Activated T-cell treated with anti-CD3 and anti-CD28 coated beads for 1 hour (primary cell): ENCODE results near the gene SHC4.
"Not testable (repeated sequence)": the region's sequence is repeated elsewhere in the genome, so short reads cannot be mapped to it uniquely, and the experiment has no call there.

ENCODE experiments used
- DNase-seq: peaks from one replicate; pipeline ENCODE4 v3.0.0-alpha.2; 2020; ENCODE audit warnings: low read depth

SHC4 gene

GRCh38 chr15:48963524-48964113 is at the start of gene SHC4:
Gene SHC4 (minus strand): TSS chr15:48963919. CDS start chr15:48963015, 904 bp downstream.
- DNase-seq, result no peak

DNA sequence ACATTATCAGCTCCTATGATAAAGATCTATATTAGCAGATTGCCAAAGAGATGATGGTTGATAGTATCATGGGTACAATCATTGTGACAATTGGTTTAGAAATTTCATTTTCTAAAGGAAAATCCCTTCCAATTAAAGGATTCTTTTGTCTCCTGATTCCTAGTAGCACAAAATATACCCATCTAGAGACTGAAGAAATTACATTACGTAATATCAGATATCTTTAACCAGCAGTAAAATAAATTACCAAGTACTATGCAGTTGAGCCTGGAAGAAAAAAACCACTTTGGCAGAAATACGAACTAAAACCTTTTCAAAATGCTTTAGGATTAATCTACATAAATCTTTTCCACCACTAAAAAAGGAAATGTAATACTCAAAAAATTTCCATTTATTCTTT is 35.6 kb upstream of the SHC4 start:
- DNase-seq, result no peak

- DNase-seq, result no peak
These were observed 32.6 kb upstream of the SHC4 start for GRCh38 chr15:48996276-48996675.

DNA sequence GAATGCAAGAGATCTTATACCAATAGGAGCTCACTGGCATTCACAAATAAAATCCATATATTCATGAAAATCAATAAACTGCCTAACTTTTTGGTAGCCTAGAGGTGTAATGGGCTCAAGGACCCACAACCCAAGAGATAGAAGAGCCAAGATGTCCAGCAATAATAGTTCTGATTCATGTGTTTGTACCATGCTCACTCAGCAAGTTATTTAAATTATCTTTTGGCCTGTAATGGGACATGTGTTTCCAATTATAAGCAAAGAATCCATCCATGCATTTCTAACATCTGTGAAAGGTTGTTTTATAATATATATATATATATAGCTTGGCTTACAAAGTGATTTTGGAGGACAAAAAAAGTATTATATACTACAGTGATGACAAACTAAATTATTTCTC is 29.7 kb upstream of the SHC4 start:
- no peak for DNase-seq

- no peak for DNase-seq
These were observed 28.8 kb upstream of the SHC4 start for GRCh38 chr15:48992545-48992944.

DNA sequence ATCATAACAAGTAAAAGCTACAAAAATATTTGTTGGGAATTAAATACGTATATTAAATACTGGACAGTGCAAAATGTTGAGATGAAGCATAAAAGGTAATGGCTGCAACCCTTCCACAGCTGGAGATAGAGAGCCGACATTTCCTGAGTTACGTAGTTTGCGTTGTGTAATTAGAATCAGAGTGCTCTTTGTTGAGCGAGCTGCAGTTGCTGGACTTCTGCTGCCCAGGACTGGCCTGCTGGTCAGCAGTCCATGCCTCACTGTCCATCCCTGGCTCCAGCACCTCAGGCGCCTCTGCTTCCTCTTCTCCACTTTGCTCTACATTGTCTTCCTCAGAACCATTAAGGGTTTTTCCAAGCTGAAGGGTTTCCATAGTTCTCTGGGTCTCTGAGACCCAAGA is 28.4 kb upstream of the SHC4 start:
- DNase-seq, result no peak

- DNase-seq, result no peak
These were observed 25.5 kb upstream of the SHC4 start for GRCh38 chr15:48989170-48989569.

GRCh38 chr15:48987142-48987541 is 23.4 kb upstream of the SHC4 start:
- DNase-seq, result no peak

- no peak for DNase-seq
These were observed 22.5 kb upstream of the SHC4 start for GRCh38 chr15:48986240-48986639.

GRCh38 chr15:48985516-48985915 is 21.8 kb upstream of the SHC4 start:
- no peak for DNase-seq

GRCh38 chr15:48984811-48985352 is 21.2 kb upstream of the SHC4 start:
- no peak for DNase-seq

DNA sequence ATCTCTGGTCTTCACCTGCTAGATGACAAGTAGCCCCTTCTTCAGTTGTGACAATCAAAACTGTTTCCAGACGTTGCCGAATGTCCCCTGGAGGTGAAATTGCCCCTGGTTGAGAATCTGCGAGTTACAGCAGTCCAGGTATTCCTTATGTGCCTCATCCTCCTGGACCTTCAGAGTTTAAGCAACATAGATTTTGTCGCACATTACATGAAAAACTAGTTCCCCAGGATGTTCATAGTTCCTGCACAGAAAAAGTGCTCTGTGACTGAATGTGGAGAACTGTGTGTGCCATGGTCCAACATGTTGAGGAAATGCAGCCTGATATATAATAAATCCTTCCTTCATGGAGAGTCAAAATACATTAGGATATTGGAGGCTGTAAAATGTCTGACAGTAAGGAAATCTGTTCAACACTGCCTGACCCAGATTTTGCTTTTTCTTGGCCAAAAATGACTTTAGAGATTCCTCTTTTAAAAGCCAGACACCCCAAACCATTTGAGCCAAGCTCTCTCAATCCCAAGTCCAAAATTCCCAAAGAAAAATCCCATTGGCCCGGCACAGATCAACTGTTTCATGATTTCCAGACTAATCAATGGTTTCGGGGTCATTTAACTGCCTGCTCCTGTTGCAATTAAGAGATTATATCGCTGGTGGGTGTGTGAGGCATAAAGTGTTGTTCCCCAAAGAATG is 20.4 kb upstream of the SHC4 start:
- no peak for DNase-seq

DNA sequence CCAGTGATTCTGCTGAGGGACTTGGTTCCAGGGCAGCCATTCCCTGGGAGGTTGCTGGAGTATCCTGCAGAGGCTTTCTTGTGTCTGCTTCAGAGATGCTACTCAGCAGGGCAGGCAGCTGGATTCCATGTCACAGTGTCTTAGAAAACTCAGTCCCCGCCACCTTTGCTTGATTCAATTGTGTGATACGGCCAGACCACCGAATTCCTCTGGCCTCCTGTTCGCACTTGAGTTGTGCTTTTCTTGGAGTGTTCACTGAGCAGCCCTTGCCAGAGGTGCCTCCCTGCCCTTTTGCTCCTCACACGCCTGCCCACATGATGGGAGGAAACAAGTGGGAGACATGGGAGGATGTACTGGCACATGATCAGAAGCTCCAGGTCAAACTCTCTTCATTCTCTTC is 19.6 kb upstream of the SHC4 start:
- DNase-seq, result no peak

DNA sequence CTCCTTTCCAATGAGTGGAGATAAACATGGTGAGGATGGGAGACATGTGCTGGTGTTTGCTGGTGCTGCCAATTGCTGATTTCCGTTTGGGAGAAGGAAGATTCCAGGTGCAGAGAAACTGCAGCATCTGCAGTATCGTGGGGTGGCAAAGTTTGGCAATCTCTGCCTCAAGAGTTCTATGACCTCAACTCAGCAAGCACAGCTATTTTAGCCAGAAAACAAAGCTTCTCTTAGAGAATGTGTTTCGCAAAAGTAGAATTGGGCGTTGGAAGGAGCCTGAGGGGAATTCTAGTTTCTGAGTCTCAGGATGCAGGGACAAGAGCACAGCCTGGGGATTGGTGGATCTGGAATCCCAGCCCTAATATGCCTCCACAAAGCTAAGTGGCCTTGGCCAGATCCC is 18.2 kb upstream of the SHC4 start:
- DNase-seq, result no peak

DNA sequence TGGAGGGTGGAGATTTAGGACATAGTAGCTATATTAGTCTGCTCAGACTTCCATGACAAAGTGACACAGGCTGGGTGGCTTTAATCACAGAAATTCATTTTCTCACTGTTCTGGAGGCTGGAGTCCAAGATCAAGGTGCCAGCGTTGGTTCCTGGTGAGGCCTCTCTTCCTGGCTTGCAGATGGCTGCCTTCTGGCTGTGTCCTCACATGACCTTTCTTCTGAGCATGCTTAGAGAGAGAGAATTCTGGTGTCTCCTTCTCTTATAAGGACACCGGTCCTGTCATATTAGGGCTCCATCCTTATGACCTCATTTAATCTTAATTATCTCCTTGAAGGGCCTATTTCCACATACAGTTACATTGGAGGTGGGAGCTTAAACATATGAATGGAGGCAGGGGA is 14.9 kb upstream of the SHC4 start:
- no peak for DNase-seq

DNA sequence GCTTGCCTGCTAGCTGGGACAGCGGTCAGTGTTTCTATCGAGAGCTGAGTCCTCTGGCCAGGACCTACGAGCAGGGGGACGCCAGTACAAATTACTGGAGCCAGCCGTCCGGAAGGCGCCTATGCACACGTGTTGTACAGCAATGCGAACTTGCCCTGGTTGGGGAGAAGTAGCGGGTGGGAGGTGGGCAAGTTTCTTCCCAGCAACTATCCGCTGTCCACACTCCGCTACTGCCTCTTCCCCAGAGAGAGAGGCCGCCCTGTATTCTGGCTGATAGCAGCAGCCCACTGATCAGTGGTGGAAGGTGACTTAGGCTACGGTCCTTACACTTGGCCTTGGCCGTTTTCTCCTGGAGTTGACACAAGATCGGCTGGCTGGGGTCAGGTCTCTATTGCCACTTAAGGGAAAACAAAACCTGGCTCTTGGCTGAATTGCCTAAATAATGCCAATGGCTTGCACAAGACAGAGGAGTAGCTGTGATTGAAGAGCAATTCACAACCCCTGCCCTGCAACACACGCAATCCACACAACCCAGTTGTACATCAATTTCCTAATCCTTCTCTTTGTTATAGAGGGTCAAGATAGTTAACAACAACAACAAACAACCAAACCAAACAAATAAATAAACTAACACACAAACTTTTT is 12.8 kb upstream of the SHC4 start:
- DNase-seq, result no peak

GRCh38 chr15:48975472-48976419 is 12.0 kb upstream of the SHC4 start:
- peak; percentile 58 for DNase-seq

- DNase-seq, result no peak
These were observed 11.2 kb upstream of the SHC4 start for GRCh38 chr15:48974882-48975281.

GRCh38 chr15:48972750-48973503 is 9.2 kb upstream of the SHC4 start:
- DNase-seq, result no peak

GRCh38 chr15:48970926-48971325 is 7.2 kb upstream of the SHC4 start:
- not testable (repeated sequence) for DNase-seq

DNA sequence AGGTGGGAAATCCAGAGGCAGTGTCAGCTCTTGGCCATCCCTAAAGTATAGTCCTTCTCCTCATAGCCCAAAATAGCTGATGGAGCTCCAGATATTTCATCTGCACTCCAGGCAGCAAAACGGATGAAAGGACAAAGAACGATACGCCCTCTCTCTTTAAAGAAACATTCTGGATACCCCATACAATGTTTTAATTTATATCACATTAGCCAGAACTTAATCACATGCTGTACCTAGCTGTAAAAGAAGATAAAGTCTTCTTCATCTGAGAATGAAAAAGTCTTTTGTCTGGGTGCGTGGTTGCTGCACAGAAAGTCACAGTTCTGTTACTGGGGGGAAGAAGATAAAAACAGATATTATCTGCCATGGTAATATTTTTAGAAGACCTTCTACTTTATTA is 4.3 kb upstream of the SHC4 start:
- DNase-seq, result no peak
